Measurements from ENCODE around the gene CUL4A.

- TF ChIP-seq SUZ12 (IDR thresholded peaks at IDR 0.05; ENCODE audit: extremely low read depth, insufficient read depth, insufficient read length): no peak
- no peak for TF ChIP-seq YY1 (IDR thresholded peaks at IDR 0.05; ENCODE audit: insufficient read depth, insufficient read length)
- no peak for TF ChIP-seq ZNF274 (IDR thresholded peaks at IDR 0.05; ENCODE audit: low read depth, low read length)
Measured at GRCh38 chr13:113164492-113164891, 44.9 kb upstream of the CUL4A start.

Measured in NT2/D1 (cell line).